Measurements from ENCODE around the gene CABS1. TPM values are rescaled to one million over a fixed set of nuclear protein-coding genes. Genes with fewer than 3 reads are reported as not detected.

The CABS1 gene
- total and polyA plus RNA-seq, 10 of the 15 experiments (the other 5 are each of a cell fraction or from before 2014, with no cell fraction given), result not detected

- H3K27me3 ChIP-seq (replicated peaks in 1 of 2; ENCODE audit: control insufficient read depth in 2 of 2, insufficient read depth in 2 of 2, low read length in 1 of 2), result no peaks in the 10 kb centered on the region
- no peaks in the 10 kb centered on the region for H3K9me3 ChIP-seq (replicated peaks; ENCODE audit: control insufficient read depth, insufficient read depth, low read length)
- no peak within 1 kb of the TSS for H3K27ac ChIP-seq (ENCODE audit: control insufficient read depth, insufficient read depth)
- ChIA-PET CTCF (no interaction called here), POLR2A (no interaction called here), RAD21 (ENCODE audit: unreplicated experiment) (no interaction called here), SMC1A (ENCODE audit: uncharacterized antibody, unreplicated experiment) (interaction anchor here (1.3 to 1.8 kb wide), 2 partner anchors 35 to 110 kb away, joined by 3 to 4 read pairs; no protein-coding TSS in a partner anchor)
- H4K20me1 ChIP-seq (ENCODE audit: control insufficient read depth, insufficient read depth), result no peaks in the 10 kb centered on the region
- no peaks in the 10 kb centered on the region for H3K79me2 ChIP-seq (ENCODE audit: control insufficient read depth, insufficient read depth, low read length)
- H3K4me3 ChIP-seq, result no peak within 1 kb of the TSS
- no peak within 1 kb of the TSS for H3K4me2 ChIP-seq (ENCODE audit: control insufficient read depth, insufficient read depth)
- no TSS peak for BruUV-seq (replicated peaks)
- TF ChIP-seq MYB (IDR thresholded peaks at IDR 0.05; ENCODE audit: borderline replicate concordance, low read depth, low read length) (no peak), SMAD5 (IDR thresholded peaks at IDR 0.05; ENCODE audit: low read depth) (no peak), TARDBP (IDR thresholded peaks at IDR 0.05; ENCODE audit: borderline replicate concordance) (no peak), FOXM1 (IDR thresholded peaks at IDR 0.05; ENCODE audit: low read depth, low read length) (no peak), SUPT20H (IDR thresholded peaks at IDR 0.05; ENCODE audit: borderline replicate concordance, control insufficient read depth, low read depth, low read length) (no peak), RELB (IDR thresholded peaks at IDR 0.05; ENCODE audit: low read depth) (no peak), ZBED1 (IDR thresholded peaks at IDR 0.05; ENCODE audit: borderline replicate concordance) (no peak), SP1 (IDR thresholded peaks at IDR 0.05; ENCODE audit: low read depth, low read length) (no peak), NBN (IDR thresholded peaks at IDR 0.05) (no peak)
- 52% methylated on average over 3 of the region's 3 CpGs for WGBS (ENCODE audit: insufficient coverage, insufficient replicate concordance, low lambda C conversion rate, missing lambda C conversion rate)
- no peaks in the 10 kb centered on the region for H3K4me1 ChIP-seq (ENCODE audit: control insufficient read depth, insufficient read depth, low read length)
- H3K36me3 ChIP-seq (ENCODE audit: control insufficient read depth in 2 of 2, insufficient read depth in 2 of 2, low read length in 1 of 2), result no peaks in the 10 kb centered on the region
- in situ Hi-C loops (cut with MboI), result no loop called here
- no peak for DNase-seq (ENCODE audit: low read depth, low spot score)
- H3K9ac ChIP-seq (ENCODE audit: control insufficient read depth, insufficient read depth, low read length), result no peak within 1 kb of the TSS
- FAIRE-seq, result no peak
- no peak for ATAC-seq
- H2AFZ ChIP-seq (ENCODE audit: control insufficient read depth, low read depth, low read length), result no peak within 1 kb of the TSS
- intact Hi-C loops (cut with micrococcal nuclease; ENCODE audit: unreplicated experiment), result no loop called here
Observed at GRCh38 chr4:70360460-70360859, 25.7 kb downstream of the CABS1 start, which contains the start of gene SMR3A. Gene SMR3A, plus strand, starts transcription at chr4:70360760. Its CDS starts 1,356 bp downstream, at chr4:70362116.
